IPS-NIHi7 (cell line): ENCODE measurements around the gene KLHL26.
A peak's percentile ranks its signal among the peaks of the same experiment; 100 is the strongest.

Experiments used
- DNase-seq: peaks from one replicate; pipeline ENCODE4 v3.0.0; 2012; ENCODE audit warnings: mixed read lengths; ENCODE audit errors: extremely low spot score

Gene KLHL26

GRCh38 chr19:18683109-18683957, 46.5 kb downstream of the KLHL26 start, which contains the start of gene CRTC1:
TSS of gene CRTC1 (plus strand) at chr19:18683680. CDS start at chr19:18683703, 23 bp downstream.
- peak; percentile 97 for DNase-seq

DNA sequence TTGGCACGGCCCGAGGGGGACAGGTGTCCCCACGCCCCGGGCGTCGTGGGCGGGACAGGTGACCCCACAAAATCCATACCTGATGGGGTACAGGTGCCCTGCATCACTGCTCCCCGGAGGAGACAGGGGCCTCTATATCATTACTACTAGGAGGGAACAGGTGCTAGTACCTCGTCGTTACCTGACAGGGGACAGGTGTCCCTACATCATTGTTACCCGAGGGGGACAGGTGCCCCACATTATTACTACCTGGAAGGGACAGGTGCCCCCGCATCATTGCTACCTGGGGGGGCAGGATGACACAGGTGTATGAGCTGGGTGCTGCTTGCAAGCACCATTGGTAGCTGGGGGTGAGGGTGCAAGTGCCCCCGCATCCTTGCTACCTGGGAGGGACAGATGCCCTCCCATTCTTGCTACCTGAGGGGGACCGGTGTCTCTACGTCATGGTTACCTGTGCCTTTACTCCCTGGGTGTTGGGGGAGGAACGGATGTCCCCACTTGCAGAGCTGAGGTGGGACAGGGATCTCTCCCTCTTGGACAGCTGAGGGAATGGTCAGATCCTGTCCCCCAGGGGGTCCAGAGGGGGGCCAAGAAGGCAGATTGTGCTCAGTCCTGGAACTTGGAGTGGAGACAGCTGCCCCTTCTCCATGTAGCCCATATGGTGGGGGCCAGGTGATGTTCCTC, 47.3 kb downstream of the KLHL26 start:
- no peak for DNase-seq

DNA sequence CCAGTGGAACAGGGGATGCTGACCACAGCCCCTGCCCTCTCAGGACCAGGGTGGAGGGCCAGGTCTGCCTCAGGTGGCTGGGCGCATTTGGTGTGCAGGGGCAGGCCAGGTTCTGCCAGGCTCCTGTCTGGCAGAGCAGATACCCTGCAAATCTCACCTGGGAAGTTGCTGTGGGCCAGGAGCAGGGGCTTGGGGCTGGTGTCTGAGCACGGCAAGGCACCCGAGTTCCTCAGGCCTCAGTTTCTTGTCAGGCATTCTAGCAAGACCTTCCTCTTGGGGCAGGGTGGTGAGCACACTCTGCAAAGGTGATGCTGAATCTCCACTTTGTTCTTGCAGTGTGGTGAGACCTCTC, 47.8 kb downstream of the KLHL26 start:
- no peak for DNase-seq

DNA sequence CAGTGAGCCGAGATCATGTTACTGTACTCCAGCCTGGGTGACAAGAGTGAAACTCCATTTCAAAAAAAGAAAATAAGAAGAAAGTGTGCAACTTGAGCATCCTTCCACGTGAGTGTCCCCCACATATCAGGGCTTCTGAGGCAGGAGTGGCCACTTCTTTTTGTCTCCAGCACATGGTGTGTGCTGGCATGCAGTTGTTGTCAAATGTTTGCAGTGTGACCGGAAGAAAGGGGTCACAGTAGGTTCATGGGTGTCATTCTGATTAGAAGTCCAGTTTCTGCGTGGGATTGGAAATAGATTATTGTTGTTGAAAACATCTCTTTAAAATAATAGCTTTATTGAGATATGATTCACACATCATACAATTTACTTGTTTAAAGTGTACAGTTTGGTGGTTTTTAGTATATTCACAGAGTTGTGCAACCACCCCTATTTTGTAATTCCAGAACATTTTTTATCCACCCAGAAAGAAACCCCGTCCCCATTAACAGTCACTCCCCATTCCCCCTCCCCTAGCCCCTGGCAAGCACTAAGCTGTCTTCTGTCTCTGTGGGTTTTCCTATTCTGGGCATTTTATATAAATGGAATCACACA, 48.9 kb downstream of the KLHL26 start:
- DNase-seq = no peak

DNA sequence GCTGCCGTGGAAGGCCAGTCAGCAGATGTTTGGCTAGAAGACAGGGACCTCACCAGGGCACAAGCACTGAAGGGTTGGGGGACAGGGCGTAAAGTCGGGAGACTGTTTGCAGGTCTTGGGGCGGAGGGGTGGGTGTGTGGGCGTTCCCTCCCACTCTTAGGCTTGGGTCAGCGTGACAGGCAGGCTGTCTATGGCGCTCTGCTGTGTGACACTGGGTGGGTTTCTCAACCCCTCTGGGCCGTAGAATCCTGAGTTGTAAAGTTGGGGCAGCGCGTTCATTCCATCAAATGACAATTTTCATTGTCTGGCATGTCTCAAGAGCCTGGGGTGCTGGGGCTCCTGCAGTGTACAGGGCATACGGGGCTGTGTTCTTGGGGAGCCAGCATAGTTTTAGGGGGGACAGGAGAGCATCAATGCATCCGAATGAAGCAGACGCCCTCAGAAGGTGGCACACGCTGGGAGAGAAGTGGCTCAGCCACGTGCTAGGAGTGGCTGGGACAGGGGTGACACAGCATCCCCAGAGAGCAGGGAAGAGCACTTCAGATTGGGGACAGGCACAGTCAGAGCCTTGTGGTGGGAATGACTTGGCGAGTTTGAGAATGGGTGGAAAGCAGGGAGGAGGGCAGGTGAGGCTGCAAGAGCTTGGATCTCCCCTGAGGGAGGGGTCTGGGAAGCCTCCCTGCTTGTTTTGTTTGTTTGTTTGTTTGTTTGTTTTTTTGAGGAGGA, 51.1 kb downstream of the KLHL26 start:
- DNase-seq = no peak

DNA sequence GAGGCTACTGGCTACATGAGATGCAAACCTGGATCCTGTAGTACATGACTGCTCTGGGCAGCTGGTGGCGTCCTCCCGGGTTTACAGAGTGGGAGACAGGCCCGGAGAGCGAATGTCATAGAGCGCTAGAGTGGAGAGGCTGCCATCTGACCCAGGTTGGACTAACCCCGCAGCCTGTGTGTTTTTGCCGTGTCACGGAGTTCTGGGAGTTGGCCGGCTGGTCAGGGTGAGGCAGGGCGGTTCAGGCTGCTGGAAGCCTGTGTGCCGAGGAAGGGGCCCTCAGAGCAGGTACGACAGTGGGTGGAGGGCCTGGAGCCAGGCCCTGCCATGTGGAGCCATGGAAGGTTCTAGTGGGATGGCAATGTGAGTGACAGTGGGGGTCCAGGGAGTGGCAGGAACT, 59.2 kb downstream of the KLHL26 start:
- no peak for DNase-seq

DNA sequence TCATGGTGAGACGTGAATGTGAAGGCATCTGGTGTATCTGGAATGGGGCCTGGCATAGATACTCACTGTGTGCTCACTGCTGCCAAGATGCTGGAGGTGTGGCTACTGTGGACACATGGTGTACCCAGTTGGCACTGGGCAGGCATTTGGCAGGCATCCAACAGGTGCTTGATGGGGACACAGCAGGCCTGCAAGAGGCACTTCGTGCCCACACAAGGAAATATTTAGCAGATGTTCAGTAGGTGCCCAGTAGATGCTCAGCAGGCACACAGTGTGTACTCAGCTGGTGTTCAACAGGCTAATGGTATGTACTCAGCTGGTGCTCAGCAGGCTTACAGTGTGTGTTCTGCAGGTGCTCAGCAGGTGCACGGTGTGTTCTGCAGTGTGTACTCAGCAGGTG, 60.9 kb downstream of the KLHL26 start:
- DNase-seq = no peak

- no peak for DNase-seq
Measured at GRCh38 chr19:18698321-18699167, 61.7 kb downstream of the KLHL26 start.

GRCh38 chr19:18699403-18700054, 62.7 kb downstream of the KLHL26 start:
- DNase-seq = no peak

- DNase-seq = peak; percentile 92
Measured at GRCh38 chr19:18700501-18701249, 63.8 kb downstream of the KLHL26 start.

GRCh38 chr19:18701250-18701608, 64.4 kb downstream of the KLHL26 start:
- DNase-seq = no peak

DNA sequence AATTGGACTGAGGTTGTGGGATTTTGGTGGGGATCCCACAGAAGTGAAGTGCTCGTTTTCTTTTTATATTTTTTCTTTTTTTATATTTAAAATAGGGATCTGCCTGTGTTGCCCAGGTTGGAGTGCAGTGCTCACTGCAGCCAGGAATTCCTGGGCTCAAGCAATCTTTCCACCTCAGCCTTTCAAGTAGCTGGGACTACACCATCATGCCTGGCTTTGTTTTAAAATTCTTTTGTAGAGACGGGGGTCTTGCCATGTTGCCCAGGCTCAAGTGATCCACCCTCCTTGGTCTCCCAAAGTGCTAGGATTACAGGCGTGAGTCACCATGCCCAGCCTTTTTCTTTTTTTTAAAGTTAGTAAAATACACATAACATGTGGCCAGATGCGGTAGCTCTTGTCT, 67.2 kb downstream of the KLHL26 start:
- DNase-seq = no peak

GRCh38 chr19:18704971-18705370, 68.1 kb downstream of the KLHL26 start:
- DNase-seq = no peak

GRCh38 chr19:18708452-18709231, 71.8 kb downstream of the KLHL26 start:
- DNase-seq = no peak

- DNase-seq = no peak
Measured at GRCh38 chr19:18709546-18709945, 72.7 kb downstream of the KLHL26 start.

DNA sequence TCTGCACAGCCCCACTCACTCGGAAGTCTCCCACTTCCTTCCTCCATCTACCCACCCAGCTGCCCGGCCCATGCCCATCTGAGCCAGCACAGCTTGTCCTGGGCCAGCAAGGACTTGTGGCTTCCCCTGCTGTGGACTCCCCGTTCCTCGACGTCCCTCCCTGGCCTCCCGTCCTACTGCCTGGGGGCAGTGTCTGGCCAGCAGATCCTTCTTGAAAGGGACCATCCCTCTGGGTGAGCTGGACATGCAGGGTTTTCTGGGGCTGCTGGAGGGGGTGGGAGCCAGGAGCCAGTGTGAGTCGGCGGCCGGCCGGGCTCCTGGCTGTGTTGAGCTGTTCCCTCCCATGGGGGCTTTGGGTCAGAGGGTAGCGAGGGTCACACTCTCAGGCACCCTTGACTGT, 73.4 kb downstream of the KLHL26 start:
- no peak for DNase-seq

- no peak for DNase-seq
Measured at GRCh38 chr19:18710996-18711751, 74.3 kb downstream of the KLHL26 start.

DNA sequence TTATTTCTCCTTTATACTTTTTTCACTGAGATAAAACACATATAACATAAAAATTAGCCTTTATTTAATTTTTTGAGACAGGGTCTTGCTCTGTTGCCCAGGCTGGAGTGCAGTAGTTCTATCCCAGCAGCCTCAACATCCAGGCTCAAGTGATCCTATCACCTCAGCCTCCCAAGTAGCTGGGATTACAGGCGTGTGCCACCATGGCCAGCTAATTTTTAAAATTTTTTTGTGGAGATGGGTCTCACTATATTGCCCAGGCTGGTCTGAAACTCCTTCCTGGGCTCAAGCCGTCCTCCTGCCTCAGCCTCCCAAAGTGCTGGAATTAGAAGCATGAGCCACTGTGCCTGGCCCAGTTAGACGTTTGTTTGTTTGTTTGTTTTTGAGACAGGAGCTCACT, 75.1 kb downstream of the KLHL26 start:
- no peak for DNase-seq

GRCh38 chr19:18712981-18713380, 76.2 kb downstream of the KLHL26 start:
- DNase-seq = no peak
